ENCODE measurements around the gene SLAMF1. TPM values are rescaled to one million over a fixed set of nuclear protein-coding genes. Genes with fewer than 3 reads are reported as not detected.

SLAMF1 gene
- total RNA-seq, 3 donors from 2014 or later (not counting 1 experiment from before 2014, with no cell fraction given), result 1.1 to 3.5 (median 2.1) TPM

GRCh38 chr1:160608514-160608913, 38.3 kb downstream of the SLAMF1 start:
- no peak for ATAC-seq
- DNase-seq, result no peak
- Mint-ChIP-seq H3K27me3 (ENCODE audit: low read depth in 2 of 2) (peaks cover 11 to 12% of the 10 kb centered on the region in 2 donors), H3K27ac (no peak overlapping the region), H3K4me1 (peaks cover 11 to 12% of the 10 kb centered on the region in 2 donors), H3K4me3 (no peak overlapping the region), H3K9me3 (peaks cover 0 to 2% of the 10 kb centered on the region in 2 donors), H3K36me3 (peaks cover 22% of the 10 kb centered on the region)
- Histone ChIP-seq H3K27ac (ENCODE audit: low read length) (no peak overlapping the region), H3K9me3 (ENCODE audit: control insufficient read depth, insufficient read depth, low read length) (no peaks in the 10 kb centered on the region), H3K27me3 (ENCODE audit: control insufficient read depth, insufficient read depth, low read length) (no peaks in the 10 kb centered on the region), H3K4me3 (ENCODE audit: low read length) (no peak overlapping the region), H3K36me3 (ENCODE audit: control insufficient read depth, insufficient read depth, low read length) (no peaks in the 10 kb centered on the region), H3K4me1 (ENCODE audit: control insufficient read depth, insufficient read depth, low read length) (peaks cover 12% of the 10 kb centered on the region)
- intact Hi-C loops (cut with micrococcal nuclease), result no loop called here
- TF ChIP-seq, protein P1, sequence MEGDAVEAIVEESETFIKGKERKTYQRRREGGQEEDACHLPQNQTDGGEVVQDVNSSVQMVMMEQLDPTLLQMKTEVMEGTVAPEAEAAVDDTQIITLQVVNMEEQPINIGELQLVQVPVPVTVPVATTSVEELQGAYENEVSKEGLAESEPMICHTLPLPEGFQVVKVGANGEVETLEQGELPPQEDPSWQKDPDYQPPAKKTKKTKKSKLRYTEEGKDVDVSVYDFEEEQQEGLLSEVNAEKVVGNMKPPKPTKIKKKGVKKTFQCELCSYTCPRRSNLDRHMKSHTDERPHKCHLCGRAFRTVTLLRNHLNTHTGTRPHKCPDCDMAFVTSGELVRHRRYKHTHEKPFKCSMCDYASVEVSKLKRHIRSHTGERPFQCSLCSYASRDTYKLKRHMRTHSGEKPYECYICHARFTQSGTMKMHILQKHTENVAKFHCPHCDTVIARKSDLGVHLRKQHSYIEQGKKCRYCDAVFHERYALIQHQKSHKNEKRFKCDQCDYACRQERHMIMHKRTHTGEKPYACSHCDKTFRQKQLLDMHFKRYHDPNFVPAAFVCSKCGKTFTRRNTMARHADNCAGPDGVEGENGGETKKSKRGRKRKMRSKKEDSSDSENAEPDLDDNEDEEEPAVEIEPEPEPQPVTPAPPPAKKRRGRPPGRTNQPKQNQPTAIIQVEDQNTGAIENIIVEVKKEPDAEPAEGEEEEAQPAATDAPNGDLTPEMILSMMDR (IDR thresholded peaks at IDR 0.05), result no peak
- WGBS (ENCODE audit: insufficient coverage), result 50% methylated on average over 1 of the region's 2 CpGs

DNA sequence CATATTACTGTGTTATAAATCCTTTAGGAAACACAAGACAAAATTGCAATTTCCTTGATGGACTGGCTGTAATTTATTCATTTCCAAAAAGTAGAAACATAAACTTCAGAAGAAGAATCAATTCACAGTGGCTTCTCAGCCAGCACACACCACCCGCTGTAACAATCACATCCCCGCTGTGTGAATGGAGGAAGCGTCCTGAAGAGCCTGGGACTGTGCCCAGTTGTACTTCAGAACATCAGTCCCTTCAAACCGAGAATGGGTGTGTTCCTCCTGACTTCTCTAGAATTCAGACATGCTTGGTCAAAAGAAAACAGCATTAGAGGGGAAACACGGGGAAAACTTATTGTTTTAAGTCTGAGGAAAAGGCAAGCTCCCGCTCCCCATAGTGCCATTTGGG, 38.8 kb downstream of the SLAMF1 start:
- H3K4me1 ChIP-seq (ENCODE audit: control insufficient read depth, insufficient read depth, low read length), result peaks cover 12% of the 10 kb centered on the region
- H3K4me1 Mint-ChIP-seq, result peaks cover 11 to 12% of the 10 kb centered on the region in 2 donors
- DNase-seq, result no peak
- no peak for ATAC-seq
- H3K36me3 ChIP-seq (ENCODE audit: control insufficient read depth, insufficient read depth, low read length), result no peaks in the 10 kb centered on the region
- no peaks in the 10 kb centered on the region for H3K27me3 ChIP-seq (ENCODE audit: control insufficient read depth, insufficient read depth, low read length)
- no peak overlapping the region for H3K4me3 Mint-ChIP-seq
- intact Hi-C loops (cut with micrococcal nuclease), result no loop called here
- 86% methylated on average over 6 of the region's 6 CpGs for WGBS (ENCODE audit: insufficient coverage)
- H3K27ac Mint-ChIP-seq, result no peak overlapping the region
- peaks cover 7 to 10% of the 10 kb centered on the region in 2 donors for H3K27me3 Mint-ChIP-seq (ENCODE audit: low read depth in 2 of 2)
- no peak overlapping the region for H3K27ac ChIP-seq (ENCODE audit: low read length)
- H3K9me3 Mint-ChIP-seq, result peaks cover 0 to 2% of the 10 kb centered on the region in 2 donors
- peaks cover 26% of the 10 kb centered on the region for H3K36me3 Mint-ChIP-seq
- no peaks in the 10 kb centered on the region for H3K9me3 ChIP-seq (ENCODE audit: control insufficient read depth, insufficient read depth, low read length)
- H3K4me3 ChIP-seq (ENCODE audit: low read length), result no peak overlapping the region
- TF ChIP-seq, protein P1 (IDR thresholded peaks at IDR 0.05), result no peak

DNA sequence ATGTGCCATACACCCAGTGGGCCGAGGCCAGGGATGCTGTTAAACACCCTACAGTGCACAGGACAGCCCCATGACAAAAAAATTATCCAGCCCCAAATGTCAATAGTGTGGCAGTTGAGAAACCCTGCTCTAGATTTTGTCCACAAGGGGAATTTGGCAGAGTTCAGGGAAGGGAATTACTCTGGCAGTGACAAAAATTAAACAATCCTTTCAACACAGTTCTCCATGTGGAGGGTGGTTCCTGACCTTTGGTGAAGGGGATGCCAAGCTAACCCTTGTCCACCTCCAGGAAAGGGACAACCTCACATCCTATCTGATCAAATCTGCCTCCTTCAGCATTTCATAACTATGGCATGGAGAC, 39.2 kb downstream of the SLAMF1 start:
- no peak overlapping the region for H3K27ac ChIP-seq (ENCODE audit: low read length)
- no peak overlapping the region for H3K27ac Mint-ChIP-seq

More for the DNA sequence above, 39.2 kb downstream of the SLAMF1 start:
- Mint-ChIP-seq H3K4me3 (no peak overlapping the region), H3K27me3 (ENCODE audit: low read depth in 2 of 2) (peaks cover 3 to 6% of the 10 kb centered on the region in 2 donors), H3K4me1 (peaks cover 11 to 12% of the 10 kb centered on the region in 2 donors), H3K9me3 (peaks cover 0 to 2% of the 10 kb centered on the region in 2 donors), H3K36me3 (peaks cover 29% of the 10 kb centered on the region)
- intact Hi-C loops (cut with micrococcal nuclease), result loop anchor here (1.0 to 2.0 kb wide), 5 partner anchors 63 to 415 kb away; partner anchors contain the start of genes COPA and NCSTN
- no peak for DNase-seq
- TF ChIP-seq, protein P1 (IDR thresholded peaks at IDR 0.05), result no peak
- ATAC-seq, result no peak
- H3K36me3 ChIP-seq (ENCODE audit: control insufficient read depth, insufficient read depth, low read length), result no peaks in the 10 kb centered on the region
- H3K4me1 ChIP-seq (ENCODE audit: control insufficient read depth, insufficient read depth, low read length), result peaks cover 12% of the 10 kb centered on the region
- no peaks in the 10 kb centered on the region for H3K9me3 ChIP-seq (ENCODE audit: control insufficient read depth, insufficient read depth, low read length)
- no peaks in the 10 kb centered on the region for H3K27me3 ChIP-seq (ENCODE audit: control insufficient read depth, insufficient read depth, low read length)
- H3K4me3 ChIP-seq (ENCODE audit: low read length), result no peak overlapping the region
- WGBS (ENCODE audit: insufficient coverage), result no CpG with 5 or more reads among the region's 1 CpG
